Neural cell (in vitro differentiated cells): ENCODE results near the gene IGF1. TPM values are rescaled to one million over a fixed set of nuclear protein-coding genes. Genes with fewer than 3 reads are reported as not detected.

ENCODE experiments used
- H2AFZ ChIP-seq: fragments of 200-600, 300-800 bp; sonication (generic), shearing (Covaris generic); 2 replicates; pipeline ENCODE4 v1.6.0; 2014; ENCODE audit warnings: low read depth, mild to moderate bottlenecking, antibody characterized with exemption, low read length, moderate library complexity
- H3F3A ChIP-seq: fragments of 200-600 bp; shearing (Covaris generic); 2 replicates; pipeline ENCODE4 v1.6.1; 2016; ENCODE audit warnings: mild to moderate bottlenecking, moderate library complexity, mixed read lengths, antibody characterized with exemption, low read length; ENCODE audit not compliant: insufficient read depth, poor library complexity, severe bottlenecking
- H3K27ac ChIP-seq: fragments of 200-600, 300-800 bp; sonication (generic), shearing (Covaris generic); 2 replicates; pipeline ENCODE4 v1.5.1; 2014; ENCODE audit warnings: mild to moderate bottlenecking, low read length, moderate library complexity
- H3K27me3 ChIP-seq: fragments of 300-800, 200-600 bp; sonication (generic), shearing (Covaris generic); 2 replicates; pipeline ENCODE4 v1.6.0; 2014; ENCODE audit warnings: mild to moderate bottlenecking, low read depth, low read length, moderate library complexity; ENCODE audit not compliant: insufficient read depth
- H3K36me3 ChIP-seq: fragments of 300-800, 200-600 bp; sonication (generic), shearing (Covaris generic); 2 replicates; pipeline ENCODE4 v1.5.1; 2014; ENCODE audit warnings: mild to moderate bottlenecking, antibody characterized with exemption, low read length, moderate library complexity; ENCODE audit not compliant: insufficient read depth
- H3K4me2 ChIP-seq: fragments of 300-800, 200-600 bp; sonication (generic), shearing (Covaris generic); 2 replicates; pipeline ENCODE4 v1.6.0; 2014; ENCODE audit warnings: mild to moderate bottlenecking, low read length
- H3K4me3 ChIP-seq: fragments of 300-800, 200-600 bp; sonication (generic), shearing (Covaris generic); 2 replicates; pipeline ENCODE4 v1.5.1; 2014; ENCODE audit warnings: mild to moderate bottlenecking, low read length, moderate library complexity
- H3K79me2 ChIP-seq: fragments of 200-600 bp; shearing (Covaris generic); replicated peaks from 2 replicates; pipeline ENCODE4 v1.6.0; 2014; ENCODE audit warnings: mild to moderate bottlenecking, low read length, moderate library complexity; ENCODE audit not compliant: insufficient read depth
- H3K9ac ChIP-seq: fragments of 300-800, 200-600 bp; sonication (generic), shearing (Covaris generic); 2 replicates; pipeline ENCODE4 v1.6.1; 2016; ENCODE audit warnings: mild to moderate bottlenecking, low read length, mixed read lengths
- H3K9me2 ChIP-seq: fragments of 200-600 bp; shearing (Covaris generic); 2 replicates; pipeline ENCODE4 v1.6.1; 2016; ENCODE audit warnings: mild to moderate bottlenecking, low read length, mixed read lengths; ENCODE audit not compliant: insufficient read depth
- H3K9me3 ChIP-seq: fragments of 200-600, 300-800 bp; sonication (generic), shearing (Covaris generic); 2 replicates; pipeline ENCODE4 v1.6.1; 2016; ENCODE audit warnings: mild to moderate bottlenecking, mixed run types, low read length, moderate library complexity, mixed read lengths
- H4K20me1 ChIP-seq: fragments of 200-600 bp; shearing (Covaris generic); 2 replicates; pipeline ENCODE4 v1.6.1; 2016; ENCODE audit warnings: mild to moderate bottlenecking, mixed run types; ENCODE audit not compliant: insufficient read depth
- CTCF ChIP-seq: fragments of 450-650 bp; IDR thresholded peaks from 2 replicates; pipeline ENCODE4 v1.5.1; 2014; ENCODE audit warnings: antibody characterized with exemption, mild to moderate bottlenecking, moderate library complexity; ENCODE audit not compliant: poor library complexity, severe bottlenecking
- EP300 ChIP-seq: fragments of 450-650 bp; conservative IDR thresholded peaks from 2 replicates; pipeline ENCODE4 v1.6.1; 2014; ENCODE audit warnings: antibody characterized with exemption, mild to moderate bottlenecking, moderate library complexity; ENCODE audit not compliant: poor library complexity, severe bottlenecking
- EZH2 ChIP-seq: fragments of 200-600, 300-800 bp; shearing (Covaris generic), sonication (generic); IDR thresholded peaks from 2 replicates; pipeline ENCODE4 v1.6.1; 2014; ENCODE audit warnings: antibody characterized with exemption, low read length, borderline replicate concordance, mild to moderate bottlenecking; ENCODE audit not compliant: insufficient read depth, poor library complexity, severe bottlenecking
- MXI1 ChIP-seq: fragments of 450-650 bp; conservative IDR thresholded peaks from 2 replicates; pipeline ENCODE4 v1.6.1; 2014; ENCODE audit warnings: antibody characterized with exemption, mild to moderate bottlenecking; ENCODE audit not compliant: poor library complexity, severe bottlenecking
- POLR2AphosphoS5 ChIP-seq: IDR thresholded peaks from 2 replicates; pipeline ENCODE4 v1.6.1; 2012
- RAD21 ChIP-seq: fragments of 450-650 bp; conservative IDR thresholded peaks from 2 replicates; pipeline ENCODE4 v1.6.1; 2014; ENCODE audit warnings: antibody characterized with exemption, mild to moderate bottlenecking, moderate library complexity
- SMC3 ChIP-seq: fragments of 450-650 bp; conservative IDR thresholded peaks from 2 replicates; pipeline ENCODE4 v1.6.1; 2014; ENCODE audit warnings: antibody characterized with exemption, mild to moderate bottlenecking, moderate library complexity; ENCODE audit not compliant: poor library complexity
- TAF1 ChIP-seq: IDR thresholded peaks from 2 replicates; pipeline ENCODE4 v1.6.1; 2012; ENCODE audit warnings: low read depth
- polyA plus RNA-seq: library from polyadenylated mRNA; depleted of rRNA; stranded (reverse); fragments of >200 nt; gene quantifications from 2 replicates; pipeline ENCODE4 v1.2.3, GENCODE V29; 2014
- TF ChIP-seq, protein P1 (sequence below): IDR thresholded peaks from 2 replicates; pipeline ENCODE4 v1.6.1; 2012; ENCODE audit warnings: borderline replicate concordance

IGF1 gene
- polyA plus RNA-seq, 1 donor from 2014 or later = not detected

DNA sequence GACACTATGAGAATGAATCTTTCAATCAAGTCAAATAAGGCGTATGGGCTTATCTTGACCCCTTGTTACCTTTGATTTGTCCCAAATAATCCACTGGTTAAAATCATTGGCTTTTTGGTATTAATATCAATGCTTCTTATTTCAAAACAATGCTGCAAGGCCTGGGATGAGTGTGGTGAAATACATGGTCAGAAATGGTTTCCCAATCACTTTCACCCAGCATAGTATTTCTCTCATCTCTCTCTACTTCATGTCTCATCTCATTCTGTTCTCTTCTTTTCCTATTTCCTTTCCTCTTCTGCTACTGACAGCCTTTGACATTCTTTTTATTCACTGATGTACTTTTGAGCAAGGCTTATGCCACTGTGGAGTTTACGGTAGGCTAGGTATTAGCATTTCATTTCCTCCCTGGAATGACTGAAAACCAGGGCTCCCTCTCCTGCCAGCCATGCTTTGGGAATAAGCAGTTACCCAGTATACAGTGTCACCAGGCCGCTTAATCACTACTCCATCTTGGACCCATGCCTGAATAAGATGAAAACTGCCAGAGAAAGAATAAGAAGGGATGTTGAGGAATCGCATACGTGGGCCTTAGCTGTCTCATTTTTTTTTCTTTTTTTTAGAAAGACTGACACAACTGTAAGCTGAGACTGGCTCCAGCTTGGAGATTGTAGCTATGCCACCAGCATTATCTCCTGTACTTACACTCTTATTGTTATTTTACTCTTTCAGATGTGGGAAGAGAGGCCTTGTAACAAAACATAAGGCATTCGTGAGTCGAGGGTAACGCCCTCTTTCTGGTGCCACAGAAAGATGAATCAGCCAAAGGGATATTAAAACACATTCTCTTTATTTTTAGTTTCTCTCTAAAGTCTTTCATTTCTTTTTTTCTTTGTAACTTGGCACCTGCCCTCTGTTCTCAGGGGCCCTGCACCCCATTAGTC is 53.5 kb downstream of the IGF1 start:
- no peaks in the 10 kb centered on the region for H3K9me3 ChIP-seq
- no peaks in the 10 kb centered on the region for H4K20me1 ChIP-seq
- no peaks in the 10 kb centered on the region for H3K27me3 ChIP-seq
- no peak overlapping the region for H3K4me3 ChIP-seq
- H3K36me3 ChIP-seq = no peaks in the 10 kb centered on the region
- no peak overlapping the region for H3K9ac ChIP-seq
- TF ChIP-seq RAD21 (no peak), EZH2 (no peak), MXI1 (no peak), EP300 (no peak), POLR2AphosphoS5 (no peak), CTCF (no peak)
- TF ChIP-seq, protein P1, sequence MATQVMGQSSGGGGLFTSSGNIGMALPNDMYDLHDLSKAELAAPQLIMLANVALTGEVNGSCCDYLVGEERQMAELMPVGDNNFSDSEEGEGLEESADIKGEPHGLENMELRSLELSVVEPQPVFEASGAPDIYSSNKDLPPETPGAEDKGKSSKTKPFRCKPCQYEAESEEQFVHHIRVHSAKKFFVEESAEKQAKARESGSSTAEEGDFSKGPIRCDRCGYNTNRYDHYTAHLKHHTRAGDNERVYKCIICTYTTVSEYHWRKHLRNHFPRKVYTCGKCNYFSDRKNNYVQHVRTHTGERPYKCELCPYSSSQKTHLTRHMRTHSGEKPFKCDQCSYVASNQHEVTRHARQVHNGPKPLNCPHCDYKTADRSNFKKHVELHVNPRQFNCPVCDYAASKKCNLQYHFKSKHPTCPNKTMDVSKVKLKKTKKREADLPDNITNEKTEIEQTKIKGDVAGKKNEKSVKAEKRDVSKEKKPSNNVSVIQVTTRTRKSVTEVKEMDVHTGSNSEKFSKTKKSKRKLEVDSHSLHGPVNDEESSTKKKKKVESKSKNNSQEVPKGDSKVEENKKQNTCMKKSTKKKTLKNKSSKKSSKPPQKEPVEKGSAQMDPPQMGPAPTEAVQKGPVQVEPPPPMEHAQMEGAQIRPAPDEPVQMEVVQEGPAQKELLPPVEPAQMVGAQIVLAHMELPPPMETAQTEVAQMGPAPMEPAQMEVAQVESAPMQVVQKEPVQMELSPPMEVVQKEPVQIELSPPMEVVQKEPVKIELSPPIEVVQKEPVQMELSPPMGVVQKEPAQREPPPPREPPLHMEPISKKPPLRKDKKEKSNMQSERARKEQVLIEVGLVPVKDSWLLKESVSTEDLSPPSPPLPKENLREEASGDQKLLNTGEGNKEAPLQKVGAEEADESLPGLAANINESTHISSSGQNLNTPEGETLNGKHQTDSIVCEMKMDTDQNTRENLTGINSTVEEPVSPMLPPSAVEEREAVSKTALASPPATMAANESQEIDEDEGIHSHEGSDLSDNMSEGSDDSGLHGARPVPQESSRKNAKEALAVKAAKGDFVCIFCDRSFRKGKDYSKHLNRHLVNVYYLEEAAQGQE = no peak
- no peaks in the 10 kb centered on the region for H3K9me2 ChIP-seq
- H3K27ac ChIP-seq = no peak overlapping the region
- no peaks in the 10 kb centered on the region for H3F3A ChIP-seq
- no peak overlapping the region for H3K4me2 ChIP-seq
- H2AFZ ChIP-seq = no peak overlapping the region
- no peaks in the 10 kb centered on the region for H3K79me2 ChIP-seq

- Histone ChIP-seq H3K36me3 (no peaks in the 10 kb centered on the region), H3K79me2 (no peaks in the 10 kb centered on the region), H3K9ac (no peak overlapping the region), H3K4me3 (no peak overlapping the region), H3K9me3 (no peaks in the 10 kb centered on the region), H3K4me2 (no peak overlapping the region), H3K27ac (no peak overlapping the region), H3K9me2 (no peaks in the 10 kb centered on the region), H4K20me1 (no peaks in the 10 kb centered on the region), H3F3A (no peaks in the 10 kb centered on the region), H3K27me3 (no peaks in the 10 kb centered on the region), H2AFZ (no peak overlapping the region)
- TF ChIP-seq MXI1 (no peak), RAD21 (no peak), EZH2 (no peak), POLR2AphosphoS5 (no peak), CTCF (no peak), TAF1 (no peak), SMC3 (no peak), EP300 (no peak)
- TF ChIP-seq, protein P1 = no peak
Observed at GRCh38 chr12:102425109-102426039, 55.0 kb downstream of the IGF1 start.
